Natural killer cell treated with Interleukin-12 subunit alpha and Interleukin-12 subunit beta and Interleukin-15 and Interleukin-18, amount 100 ng/mL, for 72 hours (primary cell): Measurements from ENCODE around the gene ELP4. TPM values are rescaled to one million over a fixed set of nuclear protein-coding genes. Genes with fewer than 3 reads are reported as not detected.

Experiments used
- ATAC-seq, 2 donors: fragments of 150-1000 bp; cut with Tn5 transposase in 1 of 2; sonication (Bioruptor Pico), chemical (Tn5 transposase) in 1 of 2; 2 replicates each; pipeline ENCODE4 v1.10.0; 2021
- DNase-seq: peaks from one replicate; pipeline ENCODE4 v3.0.0; 2022; ENCODE audit warnings: low spot score
- H3K27ac Mint-ChIP-seq, 2 donors: 1 replicate in 1 of 2; 2 replicates in 1 of 2; pipeline ENCODE4 v1.8.0; 2022; ENCODE audit warnings: mixed read lengths in 2 of 2, mild to moderate bottlenecking in 1 of 2, moderate library complexity in 1 of 2
- H3K27me3 Mint-ChIP-seq, 2 donors: 1 replicate in 1 of 2; 2 replicates in 1 of 2; pipeline ENCODE4 v1.8.0; 2022; ENCODE audit warnings: mixed read lengths in 2 of 2
- H3K36me3 Mint-ChIP-seq: one replicate; pipeline ENCODE4 v1.8.0; 2022; ENCODE audit warnings: mixed read lengths
- H3K4me1 Mint-ChIP-seq, 2 donors: 1 replicate in 1 of 2; 2 replicates in 1 of 2; pipeline ENCODE4 v1.8.0; 2022; ENCODE audit warnings: low read depth in 2 of 2, mixed read lengths in 2 of 2, mild to moderate bottlenecking in 1 of 2
- H3K4me3 Mint-ChIP-seq: one replicate; pipeline ENCODE4 v1.8.0; 2022; ENCODE audit warnings: mixed read lengths
- H3K9me3 Mint-ChIP-seq: 2 replicates; pipeline ENCODE4 v1.8.0; 2022; ENCODE audit warnings: mixed read lengths
- total RNA-seq, 2 donors: library from RNA; stranded (reverse); gene quantifications; one replicate each; pipeline ENCODE4 v1.2.3, GENCODE V29; 2022

The ELP4 gene
- total RNA-seq, 2 donors from 2014 or later, result 20.6 to 24.3 TPM

DNA sequence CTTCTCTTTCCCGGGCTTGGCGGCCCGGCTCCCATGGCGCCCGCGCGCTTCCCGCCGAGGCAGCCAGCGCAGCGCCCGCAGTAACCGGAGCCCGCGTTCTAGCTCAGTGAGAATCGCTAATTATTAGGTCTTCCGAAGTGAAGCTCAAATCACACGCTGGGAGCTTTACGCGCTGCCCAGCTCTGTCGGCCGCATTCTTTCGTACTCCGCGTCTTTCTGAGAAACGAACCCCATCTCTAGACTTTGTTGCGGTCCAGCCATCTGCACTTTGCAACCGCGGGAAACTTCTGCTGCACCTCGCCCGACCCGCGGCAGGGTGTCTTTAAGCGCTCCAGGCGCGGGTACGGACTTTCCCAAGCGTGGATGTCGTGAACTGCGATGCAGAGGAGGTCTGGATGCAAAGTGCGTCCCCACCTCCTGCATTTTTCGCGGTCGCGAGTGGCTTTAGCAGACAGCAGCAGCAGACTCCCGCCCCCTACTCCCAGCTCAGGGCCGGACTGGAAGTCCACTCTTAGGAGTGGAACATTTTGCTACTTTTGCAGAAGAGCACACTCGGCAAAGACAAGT lies 307.6 kb downstream of the ELP4 start:
- Mint-ChIP-seq H3K4me1 (peaks cover 4 to 19% of the 10 kb centered on the region in 2 donors), H3K9me3 (no peaks in the 10 kb centered on the region), H3K27ac (no peak overlapping the region), H3K36me3 (peaks cover 5% of the 10 kb centered on the region), H3K4me3 (peak overlapping the region; percentile 55), H3K27me3 (peaks cover 41 to 44% of the 10 kb centered on the region in 2 donors)
- DNase-seq, result no peak
- no peak for ATAC-seq

DNA sequence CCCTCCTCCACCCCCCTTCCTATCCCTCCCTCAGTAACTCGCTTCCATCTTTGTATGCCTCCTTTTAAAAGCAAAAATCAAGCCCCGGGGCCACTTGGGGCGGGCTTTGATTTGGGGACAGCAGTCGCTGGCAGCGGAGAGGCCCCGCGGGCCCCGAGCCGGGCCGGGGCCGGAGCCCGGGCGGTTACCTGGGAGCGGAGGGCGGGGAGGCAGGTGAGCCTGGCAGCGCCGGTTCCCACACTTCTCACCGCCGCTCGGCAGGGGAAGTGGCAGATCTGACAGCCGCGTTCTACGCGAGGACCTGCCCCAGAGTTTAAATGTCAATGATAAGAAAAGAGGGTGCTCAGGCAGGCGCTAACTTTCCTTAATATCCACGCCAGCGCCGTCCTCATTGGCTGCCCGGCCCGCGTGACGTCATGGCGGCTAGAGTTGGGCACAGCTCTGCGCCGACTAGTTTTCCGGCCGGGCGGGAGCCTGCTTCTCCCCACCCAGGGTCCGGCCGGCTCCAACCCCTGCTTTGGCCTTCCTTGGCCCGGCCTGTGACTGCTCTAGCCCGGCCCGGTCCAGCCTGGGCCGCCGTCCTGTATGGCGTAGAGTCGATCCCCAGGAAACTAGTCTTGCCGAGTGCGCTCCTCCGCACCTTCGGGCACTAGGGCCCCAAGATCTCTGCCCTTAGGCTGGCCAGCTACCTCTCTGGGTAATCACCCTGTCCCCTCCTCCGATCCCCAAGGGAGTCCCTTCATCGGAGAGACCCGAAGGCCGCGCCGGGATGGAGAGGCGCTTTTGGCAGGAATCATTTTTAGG lies 308.3 kb downstream of the ELP4 start:
- Mint-ChIP-seq H3K4me1 (peaks cover 4 to 15% of the 10 kb centered on the region in 2 donors), H3K27ac (no peak overlapping the region), H3K36me3 (peaks cover 5% of the 10 kb centered on the region), H3K9me3 (no peaks in the 10 kb centered on the region), H3K4me3 (peak overlapping the region; percentile 25), H3K27me3 (peaks cover 40 to 46% of the 10 kb centered on the region in 2 donors)
- ATAC-seq (peak in 1 of 2 donors; percentile 18), DNase-seq (no peak)

DNA sequence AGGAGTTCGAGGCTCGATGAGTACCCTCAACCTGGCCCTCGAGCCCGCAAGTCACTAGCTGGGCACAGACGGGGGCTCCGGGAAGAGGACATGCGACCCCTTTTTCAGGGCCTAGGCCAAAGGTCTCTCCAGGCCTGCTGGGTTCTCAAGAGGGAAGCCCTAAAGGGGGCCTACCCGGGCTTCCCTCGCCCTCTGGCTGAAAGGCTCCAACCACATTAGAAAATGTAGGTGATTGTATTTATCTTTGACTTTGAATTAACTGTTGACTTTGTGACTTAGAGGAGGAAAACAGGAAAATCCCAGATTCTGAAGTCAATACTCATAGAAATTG lies 308.8 kb downstream of the ELP4 start:
- peaks cover 4 to 15% of the 10 kb centered on the region in 2 donors for H3K4me1 Mint-ChIP-seq
- DNase-seq, result no peak
- peak overlapping the region; percentile 25 for H3K4me3 Mint-ChIP-seq
- H3K27ac Mint-ChIP-seq, result no peak overlapping the region
- H3K9me3 Mint-ChIP-seq, result no peaks in the 10 kb centered on the region
- H3K27me3 Mint-ChIP-seq, result peaks cover 45 to 51% of the 10 kb centered on the region in 2 donors
- peaks cover 5% of the 10 kb centered on the region for H3K36me3 Mint-ChIP-seq
- no peak for ATAC-seq

DNA sequence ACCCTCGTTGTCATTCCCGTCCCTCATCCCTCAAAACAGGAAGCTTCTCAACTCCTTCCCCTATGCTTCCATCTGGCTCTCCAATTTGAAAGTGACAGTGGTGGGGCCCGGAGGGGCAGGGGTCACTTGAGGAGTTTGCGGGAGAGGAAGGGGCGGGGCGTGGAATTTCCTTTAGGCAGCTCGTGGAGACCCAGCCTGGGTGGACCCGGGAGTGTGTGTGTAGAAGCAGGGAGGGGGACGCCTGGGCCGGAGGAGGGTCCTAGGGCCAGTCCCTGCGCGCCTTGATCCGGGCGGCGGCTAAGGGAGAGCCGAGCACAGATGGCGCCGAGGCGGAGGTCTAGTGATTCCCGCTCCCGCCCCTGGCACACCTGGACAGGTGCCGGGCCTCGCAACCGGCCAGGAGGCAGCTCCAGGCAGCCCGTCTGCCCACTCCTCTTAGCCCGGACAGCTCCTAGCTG lies 309.3 kb downstream of the ELP4 start:
- Mint-ChIP-seq H3K4me1 (peaks cover 4 to 15% of the 10 kb centered on the region in 2 donors), H3K4me3 (no peak overlapping the region), H3K27me3 (peaks cover 48 to 55% of the 10 kb centered on the region in 2 donors), H3K9me3 (no peaks in the 10 kb centered on the region), H3K27ac (no peak overlapping the region), H3K36me3 (peaks cover 5% of the 10 kb centered on the region)
- no peak for DNase-seq
- ATAC-seq, result no peak

DNA sequence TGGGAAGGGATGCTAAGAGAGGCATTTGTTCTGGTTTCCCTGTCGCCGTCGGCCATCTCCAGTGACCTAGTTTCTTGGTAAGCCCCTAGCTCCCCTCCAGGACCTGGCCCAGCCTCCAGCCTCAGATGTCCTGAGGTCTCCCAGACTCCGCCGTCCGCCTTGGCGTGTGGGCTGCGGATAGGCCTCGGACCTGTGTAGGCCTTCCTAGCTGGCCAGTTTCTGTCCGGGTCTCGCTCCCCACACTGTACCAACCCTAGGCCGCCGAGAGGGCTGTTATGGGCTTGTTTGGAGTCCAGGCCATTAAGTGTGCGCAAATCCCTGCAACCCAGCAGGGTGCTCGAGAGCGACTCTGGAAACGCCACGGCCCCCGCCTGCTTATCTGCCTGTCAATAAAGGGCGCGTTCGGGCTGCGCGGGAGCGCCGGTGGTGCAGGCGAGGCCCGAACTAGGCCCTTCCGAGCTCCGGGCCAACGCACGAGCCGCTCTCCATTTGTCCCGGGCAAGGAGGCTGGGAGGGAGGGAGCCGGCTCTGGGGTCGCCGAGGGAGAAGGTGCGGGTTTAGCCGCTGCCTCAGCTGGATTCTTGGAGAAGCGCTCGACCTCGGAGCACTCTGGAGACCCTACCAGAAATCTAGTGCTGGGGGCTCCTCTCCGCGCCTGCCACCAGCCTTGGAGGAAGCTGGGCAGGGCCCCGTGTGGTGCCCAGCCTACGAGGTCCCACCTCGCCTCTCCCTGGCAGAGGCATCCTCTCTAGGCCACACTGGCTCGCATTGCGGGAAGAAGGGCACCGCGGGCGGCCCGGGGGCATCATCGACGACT lies 310.3 kb downstream of the ELP4 start:
- Mint-ChIP-seq H3K4me1 (peaks cover 4 to 14% of the 10 kb centered on the region in 2 donors), H3K4me3 (no peak overlapping the region), H3K9me3 (no peaks in the 10 kb centered on the region), H3K27me3 (peaks cover 50 to 61% of the 10 kb centered on the region in 2 donors), H3K27ac (no peak overlapping the region), H3K36me3 (peaks cover 5% of the 10 kb centered on the region)
- DNase-seq, result no peak
- peak in 1 of 2 donors; percentile 25 for ATAC-seq

DNA sequence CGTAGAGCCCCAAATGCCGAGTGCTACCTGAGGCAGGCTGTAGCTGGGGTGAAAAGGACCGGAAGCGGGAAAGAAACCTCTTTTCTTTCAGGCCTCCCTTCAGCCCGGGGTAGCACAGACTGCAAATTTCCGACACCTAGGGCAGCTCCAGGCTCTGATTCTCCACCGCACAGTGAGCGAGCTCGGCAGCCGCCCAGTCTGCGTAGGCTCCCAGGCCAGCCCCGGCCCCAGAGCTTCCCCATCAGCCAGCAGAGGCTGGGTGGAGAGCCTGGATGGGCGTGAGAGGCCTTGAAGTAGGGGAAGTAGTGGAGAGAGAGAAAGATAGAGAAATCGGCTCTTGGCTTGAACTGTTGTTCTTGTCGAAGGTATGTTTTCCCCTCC lies 310.9 kb downstream of the ELP4 start:
- Mint-ChIP-seq H3K36me3 (peaks cover 5% of the 10 kb centered on the region), H3K27me3 (peaks cover 46 to 56% of the 10 kb centered on the region in 2 donors), H3K4me1 (peaks cover 4 to 9% of the 10 kb centered on the region in 2 donors), H3K4me3 (no peak overlapping the region), H3K27ac (no peak overlapping the region), H3K9me3 (no peaks in the 10 kb centered on the region)
- ATAC-seq (no peak), DNase-seq (no peak)

DNA sequence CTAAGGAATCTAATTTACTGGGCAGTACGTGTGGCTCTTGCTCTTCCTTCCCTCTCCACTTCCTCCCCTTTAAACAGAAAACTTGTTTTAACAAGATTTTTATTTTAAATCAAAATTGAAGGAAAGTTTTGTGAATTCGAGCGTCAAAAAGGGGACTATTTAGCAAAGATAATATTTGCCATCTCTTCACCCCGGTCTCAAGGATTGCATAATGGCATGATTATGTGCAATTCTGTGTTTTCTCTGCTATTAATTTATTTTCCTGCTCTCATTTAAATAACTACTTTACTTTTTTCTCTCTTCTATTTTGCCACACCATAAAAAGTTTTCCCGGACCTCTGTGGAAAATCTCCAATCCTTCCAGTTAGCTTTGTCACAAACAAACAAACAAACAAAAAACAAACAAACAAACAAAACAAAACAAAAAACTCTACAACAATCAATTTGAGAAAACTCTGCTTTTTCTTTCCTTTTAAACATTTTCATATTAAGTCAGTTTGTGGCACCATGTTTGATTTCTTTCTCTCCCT lies 311.7 kb downstream of the ELP4 start:
- peaks cover 1 to 7% of the 10 kb centered on the region in 2 donors for H3K4me1 Mint-ChIP-seq
- peaks cover 47 to 49% of the 10 kb centered on the region in 2 donors for H3K27me3 Mint-ChIP-seq
- H3K36me3 Mint-ChIP-seq, result peaks cover 5% of the 10 kb centered on the region
- no peaks in the 10 kb centered on the region for H3K9me3 Mint-ChIP-seq
- no peak overlapping the region for H3K27ac Mint-ChIP-seq
- ATAC-seq, result no peak
- DNase-seq, result no peak
- H3K4me3 Mint-ChIP-seq, result no peak overlapping the region

DNA sequence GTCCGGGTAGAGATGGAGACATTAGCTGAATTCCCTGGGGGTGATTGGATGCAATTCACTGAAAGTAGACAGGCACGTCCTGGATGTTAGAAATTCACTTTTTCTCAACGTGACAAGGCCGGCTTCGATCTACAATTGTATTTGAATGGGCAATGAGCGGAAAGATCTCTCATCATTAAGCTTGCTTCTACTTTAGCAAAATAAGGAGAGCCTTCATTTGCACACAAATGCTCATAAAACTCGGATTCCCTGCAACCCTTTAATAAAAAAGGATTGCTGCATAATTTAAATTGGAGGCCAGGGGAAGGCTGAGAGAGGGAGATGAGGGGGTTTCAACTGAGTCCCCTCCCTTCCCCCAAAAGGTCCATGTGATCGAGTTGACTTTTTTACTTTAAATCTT lies 312.2 kb downstream of the ELP4 start:
- Mint-ChIP-seq H3K4me3 (no peak overlapping the region), H3K4me1 (peaks cover 0 to 9% of the 10 kb centered on the region in 2 donors), H3K27me3 (peaks cover 50 to 51% of the 10 kb centered on the region in 2 donors), H3K9me3 (no peaks in the 10 kb centered on the region), H3K36me3 (peaks cover 5% of the 10 kb centered on the region), H3K27ac (no peak overlapping the region)
- DNase-seq, result no peak
- ATAC-seq, result no peak

DNA sequence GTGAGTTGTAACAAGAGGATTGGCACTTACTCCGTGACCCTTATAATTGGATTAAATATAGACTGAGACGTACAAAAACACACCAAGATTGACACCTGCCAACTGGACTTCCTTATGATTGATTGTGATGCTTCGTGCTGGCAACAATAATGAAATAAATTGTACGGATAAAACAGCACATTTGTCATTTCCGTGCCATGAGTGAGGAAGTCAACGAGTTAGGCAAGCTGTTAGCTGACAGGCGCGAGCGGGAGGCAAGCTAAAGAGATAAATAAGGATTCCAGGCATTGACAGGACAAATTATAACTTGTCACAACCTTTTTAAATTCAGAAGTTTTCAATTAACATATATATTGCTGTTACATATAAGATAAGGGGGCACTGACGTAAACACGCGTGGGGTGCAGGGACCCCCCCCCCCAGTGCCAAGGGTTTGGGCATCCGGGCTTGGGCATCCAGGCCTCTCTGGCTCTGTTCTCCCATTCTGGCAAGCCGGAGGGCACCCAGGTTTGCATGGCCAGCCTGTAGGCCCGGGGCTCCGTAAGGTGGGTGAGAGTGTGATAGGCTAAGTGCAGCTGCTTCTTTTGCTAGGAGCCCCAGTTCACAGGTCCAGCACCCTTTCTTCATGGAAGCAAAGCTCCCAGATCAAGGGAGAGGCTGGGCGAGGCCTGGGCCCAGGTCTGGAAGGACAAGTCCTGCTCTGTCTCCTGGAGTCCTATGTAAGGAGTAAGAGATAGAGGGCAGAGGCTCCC lies 312.8 kb downstream of the ELP4 start:
- H3K36me3 Mint-ChIP-seq, result peaks cover 5% of the 10 kb centered on the region
- no peak overlapping the region for H3K27ac Mint-ChIP-seq
- no peak overlapping the region for H3K4me3 Mint-ChIP-seq
- ATAC-seq (no peak), DNase-seq (no peak)
- H3K4me1 Mint-ChIP-seq, result peaks cover 0 to 9% of the 10 kb centered on the region in 2 donors
- H3K27me3 Mint-ChIP-seq, result peaks cover 49 to 56% of the 10 kb centered on the region in 2 donors
- no peaks in the 10 kb centered on the region for H3K9me3 Mint-ChIP-seq

DNA sequence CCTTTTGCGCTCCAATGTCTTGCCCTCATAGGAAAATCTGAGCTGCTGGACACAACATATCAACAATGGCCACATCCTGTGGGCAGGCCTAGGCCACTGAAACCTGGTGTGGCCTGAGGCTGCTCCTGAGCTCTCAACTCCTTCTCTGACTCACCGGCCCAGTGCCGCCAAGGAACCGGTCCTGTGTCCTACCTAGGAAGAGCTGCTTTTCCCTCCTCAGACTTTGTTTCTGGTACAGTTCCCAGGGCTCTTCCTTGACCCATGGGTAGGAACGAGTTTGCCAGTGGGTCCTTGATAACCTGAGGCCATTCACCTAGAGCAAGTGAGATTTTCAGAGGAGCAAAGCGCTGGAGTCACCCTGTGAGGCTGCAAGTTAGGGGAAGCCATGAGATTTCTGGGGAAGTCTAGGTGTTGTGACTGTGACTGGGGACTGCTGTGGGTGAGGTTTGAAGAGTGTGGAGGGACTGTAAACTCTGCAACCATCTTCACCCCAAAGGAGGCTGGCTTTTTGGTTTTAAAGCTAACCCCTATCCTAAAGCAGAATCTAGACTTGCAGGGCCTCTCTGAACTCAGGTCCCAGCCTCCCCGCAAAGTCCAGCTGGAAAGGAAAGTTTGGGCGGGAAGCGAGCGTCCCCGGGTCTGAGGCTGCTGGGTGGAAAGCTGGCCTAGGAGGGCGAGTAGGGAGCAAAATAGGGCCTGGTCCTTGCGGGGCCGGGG lies 313.5 kb downstream of the ELP4 start:
- H3K4me1 Mint-ChIP-seq, result peaks cover 0 to 14% of the 10 kb centered on the region in 2 donors
- H3K27ac Mint-ChIP-seq, result no peak overlapping the region
- ATAC-seq (no peak), DNase-seq (no peak)
- peaks cover 55 to 64% of the 10 kb centered on the region in 2 donors for H3K27me3 Mint-ChIP-seq
- H3K9me3 Mint-ChIP-seq, result no peaks in the 10 kb centered on the region
- H3K4me3 Mint-ChIP-seq, result no peak overlapping the region
- H3K36me3 Mint-ChIP-seq, result peaks cover 5% of the 10 kb centered on the region

DNA sequence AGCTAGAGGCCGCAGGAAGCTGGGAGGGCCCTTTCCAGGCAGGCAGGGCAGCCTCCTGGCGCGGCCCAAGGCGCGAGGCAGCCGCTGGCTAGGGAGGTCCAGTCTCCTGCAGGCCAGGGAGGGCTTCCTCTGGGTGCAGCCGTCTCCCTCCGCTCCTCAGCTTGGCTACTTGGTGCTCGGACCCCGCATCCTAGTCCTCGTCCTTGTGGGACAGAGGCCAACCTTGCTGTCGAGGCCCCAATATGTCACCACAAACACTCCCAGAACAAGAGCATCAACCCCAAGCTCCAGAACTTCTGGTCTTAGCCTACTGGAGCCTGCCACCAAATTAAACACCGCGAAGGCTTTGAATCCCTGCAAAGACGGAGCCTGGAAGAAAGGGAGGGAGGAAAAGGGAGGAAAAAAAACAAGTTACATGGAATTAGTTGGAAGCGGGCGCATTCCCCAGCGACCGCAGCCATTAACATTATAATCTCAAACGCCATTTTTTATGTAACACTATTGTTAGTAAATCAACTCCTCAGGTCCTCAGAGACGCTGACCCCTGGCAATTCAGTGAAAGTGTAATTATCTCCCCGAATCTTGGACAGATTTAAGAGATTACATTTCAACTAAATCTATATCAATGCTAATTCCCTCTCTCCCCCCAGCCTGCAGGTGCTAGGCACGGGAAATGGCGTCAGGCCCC lies 314.2 kb downstream of the ELP4 start:
- peaks cover 52 to 61% of the 10 kb centered on the region in 2 donors for H3K27me3 Mint-ChIP-seq
- DNase-seq (no peak), ATAC-seq (no peak)
- H3K4me1 Mint-ChIP-seq, result peaks cover 0 to 14% of the 10 kb centered on the region in 2 donors
- H3K27ac Mint-ChIP-seq, result no peak overlapping the region
- no peak overlapping the region for H3K4me3 Mint-ChIP-seq
- peaks cover 5% of the 10 kb centered on the region for H3K36me3 Mint-ChIP-seq
- H3K9me3 Mint-ChIP-seq, result no peaks in the 10 kb centered on the region

DNA sequence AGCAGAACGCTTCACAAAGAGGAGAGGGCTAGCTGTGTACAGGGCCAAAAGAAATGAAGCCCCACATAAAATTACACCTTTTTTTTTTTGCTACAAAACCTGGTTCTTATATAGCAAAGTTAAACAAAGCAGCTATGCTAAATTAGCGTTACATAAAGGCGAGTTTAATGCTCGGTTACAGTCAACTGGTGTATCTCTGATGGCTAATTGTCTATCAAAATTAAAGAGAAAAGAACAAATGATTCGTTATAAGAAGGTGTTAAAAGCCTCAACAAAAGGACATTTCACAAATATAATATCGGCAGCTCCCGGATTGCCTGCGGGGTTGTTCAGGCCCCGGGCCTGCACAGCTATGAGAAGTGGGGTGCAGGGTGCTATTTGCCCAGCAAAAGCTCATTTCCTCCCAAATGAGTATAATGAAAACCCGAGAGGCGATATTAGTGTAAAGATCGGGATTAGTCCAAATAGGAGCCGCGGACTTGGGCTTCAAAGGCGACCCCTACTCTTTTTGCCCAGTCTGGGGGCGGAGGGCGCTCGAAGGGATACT lies 314.8 kb downstream of the ELP4 start:
- no peak overlapping the region for H3K27ac Mint-ChIP-seq
- peaks cover 8% of the 10 kb centered on the region for H3K36me3 Mint-ChIP-seq
- H3K4me1 Mint-ChIP-seq, result peaks cover 0 to 14% of the 10 kb centered on the region in 2 donors
- DNase-seq, result no peak
- no peak overlapping the region for H3K4me3 Mint-ChIP-seq
- H3K27me3 Mint-ChIP-seq, result peaks cover 55 to 66% of the 10 kb centered on the region in 2 donors
- H3K9me3 Mint-ChIP-seq, result no peaks in the 10 kb centered on the region
- ATAC-seq, result no peak
